ENCODE data around the gene SLC22A16. TPM values are rescaled to one million over a fixed set of nuclear protein-coding genes. Genes with fewer than 3 reads are reported as not detected.

The SLC22A16 gene
- total and polyA plus RNA-seq, 2 of the 13 experiments (the other 11 are each of a cell fraction or from before 2014, with no cell fraction given) = 0.04 TPM; not detected in 1

- Histone ChIP-seq H3K27me3 (ENCODE audit: control insufficient read depth in 1 of 2, insufficient read depth in 2 of 2, low read length in 2 of 2) (0 out of 5 replicates have a peak, but pooled peaks cover 0 to 4% of the 10 kb centered on the region in 2 experiments), H4K20me1 (ENCODE audit: insufficient read depth, low read length) (no peaks in the 10 kb centered on the region), H3K9ac (ENCODE audit: insufficient read depth, low read depth, low read length) (no peak overlapping the region), H2AFZ (ENCODE audit: low read length) (no peak overlapping the region), H3K9me3 (ENCODE audit: low read length) (peaks cover 7% of the 10 kb centered on the region), H3K79me2 (ENCODE audit: insufficient read depth, low read length) (no peaks in the 10 kb centered on the region), H3K4me1 (ENCODE audit: insufficient read depth, low read length) (no peaks in the 10 kb centered on the region), H3K4me2 (ENCODE audit: low read depth, low read length) (no peak overlapping the region), H3K36me3 (replicated peaks in 1 of 2; ENCODE audit: control insufficient read depth in 1 of 2, insufficient read depth in 2 of 2, low read length in 2 of 2) (no peaks in the 10 kb centered on the region), H3K27ac (ENCODE audit: extremely low read length, insufficient read depth, low read length) (no peak overlapping the region), H3K4me3 (replicated peaks in 1 of 3; ENCODE audit: insufficient read depth in 1 of 3, low read depth in 2 of 3, low read length in 3 of 3) (no peak overlapping the region)
- in situ Hi-C loops (cut with HindIII; ENCODE audit: extremely low pct_ligation_motif_present, low pct_unique_long_range_greater_than_20kb) (no loop called here), intact Hi-C loops (cut with micrococcal nuclease; ENCODE audit: unreplicated experiment) (no loop called here)
- CTCF ChIA-PET (ENCODE audit: low intra/inter-chr PET ratio, low total read pairs) = no interaction called here
- TF ChIP-seq ZNF12 (CRISPR knock-in tag; IDR thresholded peaks at IDR 0.05) = no peak
- TF ChIP-seq ZBTB21 (CRISPR knock-in tag; IDR thresholded peaks at IDR 0.05) = no peak
- TF ChIP-seq SP140L (CRISPR knock-in tag; IDR thresholded peaks at IDR 0.05; ENCODE audit: borderline replicate concordance) = no peak
- TF ChIP-seq SCMH1 (CRISPR knock-in tag; IDR thresholded peaks at IDR 0.05; ENCODE audit: borderline replicate concordance) = no peak
- TF ChIP-seq NRL (CRISPR knock-in tag; IDR thresholded peaks at IDR 0.05; ENCODE audit: borderline replicate concordance) = no peak
- TF ChIP-seq CC2D1A (CRISPR knock-in tag; IDR thresholded peaks at IDR 0.05) = no peak
- TF ChIP-seq ZBTB42 (CRISPR knock-in tag; IDR thresholded peaks at IDR 0.05) = no peak
- TF ChIP-seq ZNF432 (CRISPR knock-in tag; IDR thresholded peaks at IDR 0.05; ENCODE audit: borderline replicate concordance) = no peak
- TF ChIP-seq TFDP1 (CRISPR knock-in tag; IDR thresholded peaks at IDR 0.05; ENCODE audit: borderline replicate concordance) = no peak
- FAIRE-seq (no peak), DNase-seq (ENCODE audit: low spot score) (no peak), ATAC-seq (no peak)
- BruUV-seq (replicated peaks) = no TSS peak
- 0% methylated on average over 1 of the region's 1 CpG for WGBS (ENCODE audit: low lambda C conversion rate)
- POLR2A ChIA-PET = no interaction called here
Measured at GRCh38 chr6:110486756-110487155, 10.3 kb upstream of the SLC22A16 start.

All from HepG2 (cell line).